Activated CD8-positive, alpha-beta T cell treated with anti-CD3 and anti-CD28 coated beads for 36 hours (primary cell): ENCODE results near the gene CFAP119. TPM values are rescaled to one million over a fixed set of nuclear protein-coding genes. Genes with fewer than 3 reads are reported as not detected.

Source experiments
- ATAC-seq: fragments of 200-7000 bp; cut with Tn5 transposase; one replicate; pipeline ENCODE4 v1.10.0; 2021; ENCODE audit warnings: mild to moderate bottlenecking, moderate library complexity
- CTCF ChIA-PET: fragments of 350-600 bp; sonication (Branson Sonifier 250); formaldehyde crosslinking; loops from one replicate; lab custom pipeline; 2021; ENCODE audit warnings: antibody characterized with exemption; lab: Charles Lee
- POLR2A ChIA-PET: fragments of 350-600 bp; sonication (Branson Sonifier 250); formaldehyde crosslinking; loops from one replicate; lab custom pipeline; 2021; ENCODE audit warnings: antibody characterized with exemption; lab: Charles Lee
- DNase-seq: peaks from one replicate; pipeline ENCODE4 v3.0.0-alpha.2; 2020
- H3K27ac Mint-ChIP-seq: one replicate; pipeline ENCODE4 v1.8.0; 2021; ENCODE audit warnings: mild to moderate bottlenecking, mixed read lengths
- H3K27me3 Mint-ChIP-seq: one replicate; pipeline ENCODE4 v1.8.0; 2021; ENCODE audit warnings: mixed read lengths
- H3K36me3 Mint-ChIP-seq: one replicate; pipeline ENCODE4 v1.8.0; 2021; ENCODE audit warnings: low read depth, mixed read lengths
- H3K4me1 Mint-ChIP-seq: one replicate; pipeline ENCODE4 v1.8.0; 2021; ENCODE audit warnings: low read depth, mixed read lengths
- H3K4me3 Mint-ChIP-seq: one replicate; pipeline ENCODE4 v1.8.0; 2021; ENCODE audit warnings: mild to moderate bottlenecking, moderate library complexity, mixed read lengths
- H3K9me3 Mint-ChIP-seq: one replicate; pipeline ENCODE4 v1.8.0; 2021; ENCODE audit warnings: mixed read lengths
- CTCF ChIP-seq: fragments of 200-600 bp; IDR thresholded peaks from one replicate; pipeline ENCODE4 v1.8.0; 2022; ENCODE audit warnings: antibody characterized with exemption, mild to moderate bottlenecking
- intact Hi-C: fragments of 100-400 bp; cut with micrococcal nuclease; formaldehyde crosslinking; loops from one replicate; pipeline ENCODE4 v1.10.0; 2022
- total RNA-seq, 2 experiments: library from RNA; stranded (reverse); gene quantifications; one replicate each; pipeline ENCODE4 v1.2.3, GENCODE V29; 2021

Gene CFAP119
- total RNA-seq, 2 experiments from 2014 or later = 3.8 to 3.9 TPM

GRCh38 chr16:30756781-30757100, 5.1 kb downstream of the CFAP119 start:
- Mint-ChIP-seq H3K36me3 (peaks cover 9% of the 10 kb centered on the region), H3K27ac (no peak overlapping the region), H3K9me3 (no peaks in the 10 kb centered on the region), H3K4me3 (no peak overlapping the region), H3K4me1 (peaks cover 10% of the 10 kb centered on the region), H3K27me3 (no peaks in the 10 kb centered on the region)
- DNase-seq (no peak), ATAC-seq (no peak)
- ChIA-PET CTCF (no interaction called here), POLR2A (interaction anchor here (1.3 kb wide), 1 partner anchor 18 kb away, joined by 6 read pairs; no protein-coding TSS in a partner anchor)
- intact Hi-C loops = no loop called here
- TF ChIP-seq CTCF = no peak

GRCh38 chr16:30755955-30756780, 5.7 kb downstream of the CFAP119 start:
- intact Hi-C loops = no loop called here
- Mint-ChIP-seq H3K36me3 (peaks cover 14% of the 10 kb centered on the region), H3K9me3 (no peaks in the 10 kb centered on the region), H3K27ac (no peak overlapping the region), H3K27me3 (no peaks in the 10 kb centered on the region), H3K4me1 (peaks cover 11% of the 10 kb centered on the region), H3K4me3 (no peak overlapping the region)
- DNase-seq = no peak
- ChIA-PET CTCF (no interaction called here), POLR2A (no interaction called here)
- no peak for ATAC-seq
- no peak for TF ChIP-seq CTCF

GRCh38 chr16:30753596-30753995, 8.3 kb downstream of the CFAP119 start:
- no peak overlapping the region for H3K4me3 Mint-ChIP-seq
- ChIA-PET CTCF (interaction anchor here (1.0 to 1.4 kb wide), 2 partner anchors 61 kb away, joined by 3 to 4 read pairs; no protein-coding TSS in a partner anchor), POLR2A (interaction anchor here (0.7 to 1.2 kb wide), 2 partner anchors 9 to 11 kb away, joined by 3 to 4 read pairs; no protein-coding TSS in a partner anchor)
- intact Hi-C loops = no loop called here
- H3K27me3 Mint-ChIP-seq = no peaks in the 10 kb centered on the region
- DNase-seq = no peak
- no peak overlapping the region for H3K27ac Mint-ChIP-seq
- peaks cover 14% of the 10 kb centered on the region for H3K4me1 Mint-ChIP-seq
- no peak for TF ChIP-seq CTCF
- ATAC-seq = no peak
- peaks cover 23% of the 10 kb centered on the region for H3K36me3 Mint-ChIP-seq
- no peaks in the 10 kb centered on the region for H3K9me3 Mint-ChIP-seq

GRCh38 chr16:30750876-30751465, 10.9 kb downstream of the CFAP119 start:
- Mint-ChIP-seq H3K27me3 (no peaks in the 10 kb centered on the region), H3K4me3 (peak overlapping the region; percentile 9), H3K9me3 (no peaks in the 10 kb centered on the region), H3K27ac (no peak overlapping the region), H3K36me3 (peaks cover 24% of the 10 kb centered on the region), H3K4me1 (peaks cover 21% of the 10 kb centered on the region)
- ATAC-seq (no peak), DNase-seq (no peak)
- ChIA-PET POLR2A (interaction anchor here (0.9 to 2.0 kb wide), 8 partner anchors 9 to 92 kb away, joined by 3 to 7 read pairs (median 3); no protein-coding TSS in a partner anchor), CTCF (no interaction called here)
- intact Hi-C loops = no loop called here
- TF ChIP-seq CTCF = no peak

GRCh38 chr16:30750201-30750600, 11.7 kb downstream of the CFAP119 start:
- H3K4me3 Mint-ChIP-seq = peak overlapping the region; percentile 90
- ChIA-PET CTCF (interaction anchor here (0.6 to 1.6 kb wide), 4 partner anchors 56 to 347 kb away, joined by 3 to 5 read pairs (median 4); no protein-coding TSS in a partner anchor), POLR2A (interaction anchor here (0.9 to 2.0 kb wide), 5 partner anchors 9 to 91 kb away, joined by 3 to 6 read pairs (median 3); no protein-coding TSS in a partner anchor)
- no peaks in the 10 kb centered on the region for H3K9me3 Mint-ChIP-seq
- no peaks in the 10 kb centered on the region for H3K27me3 Mint-ChIP-seq
- intact Hi-C loops = no loop called here
- no peak overlapping the region for H3K27ac Mint-ChIP-seq
- peaks cover 22% of the 10 kb centered on the region for H3K36me3 Mint-ChIP-seq
- TF ChIP-seq CTCF = no peak
- no peak for DNase-seq
- no peak for ATAC-seq
- peaks cover 21% of the 10 kb centered on the region for H3K4me1 Mint-ChIP-seq
